ENCODE data around the gene WLS.

WLS gene

DNA sequence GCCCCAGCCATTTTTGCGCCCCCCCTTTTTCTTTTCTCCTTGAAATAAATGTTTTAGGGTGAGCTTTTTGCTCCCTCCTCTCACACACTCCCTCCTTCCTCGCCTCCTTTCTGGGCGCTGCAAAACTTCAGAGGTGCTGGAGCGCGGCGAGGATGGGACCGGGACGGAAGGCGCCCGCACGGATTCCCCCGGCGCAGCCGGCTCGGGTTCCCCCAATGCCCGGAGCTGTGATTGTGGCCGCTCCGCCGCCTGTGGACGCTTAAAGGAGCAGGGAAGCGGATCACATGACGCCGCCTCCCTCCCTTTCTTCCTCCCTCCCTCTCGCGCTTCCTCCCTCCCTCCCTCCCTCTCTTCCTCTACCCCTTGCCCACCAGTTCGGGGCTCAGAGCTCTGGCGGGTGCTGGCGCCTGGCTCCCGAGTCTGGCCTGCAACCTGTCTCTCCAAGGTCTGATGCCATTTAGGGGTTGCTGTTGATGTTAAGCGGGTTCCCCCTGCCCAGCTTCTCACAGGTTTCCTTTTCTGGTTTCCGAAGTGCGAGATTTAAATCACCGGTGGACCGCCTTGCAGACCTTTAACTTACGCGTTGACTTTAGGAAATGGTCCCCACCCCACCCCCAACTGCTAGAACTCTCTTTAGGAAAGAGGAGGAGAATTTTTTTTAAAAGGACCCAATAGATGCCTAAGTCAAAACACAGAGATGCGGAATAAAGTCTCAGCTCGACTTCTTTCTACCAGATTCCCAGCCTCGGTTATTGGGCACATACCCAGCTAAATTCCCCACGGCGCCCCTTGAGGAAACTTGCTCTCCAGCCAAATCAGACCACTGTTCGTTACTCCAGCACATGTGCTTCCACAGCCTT, at the start of gene WLS:
TSS of gene WLS (minus strand) at position 235 of the 860 bp plus-strand sequence. CDS start at position 11, 224 bp downstream.
- no peak for TF ChIP-seq CTCF (IDR thresholded peaks at IDR 0.05; ENCODE audit: control insufficient read depth, extremely low read depth, insufficient read depth)
- no peak for DNase-seq (ENCODE audit: low read depth)
- H3K4me3 ChIP-seq (ENCODE audit: low read depth, low read length), result peak within 1 kb of the TSS; percentile 59

GRCh38 chr1:68280286-68280685, 48.0 kb upstream of the WLS start:
- no peak for TF ChIP-seq CTCF (IDR thresholded peaks at IDR 0.05; ENCODE audit: control insufficient read depth, extremely low read depth, insufficient read depth)
- H3K4me3 ChIP-seq (ENCODE audit: low read depth, low read length), result no peak overlapping the region
- DNase-seq (ENCODE audit: low read depth), result no peak

GRCh38 chr1:68279846-68280245, 47.5 kb upstream of the WLS start:
- H3K4me3 ChIP-seq (ENCODE audit: low read depth, low read length), result no peak overlapping the region
- no peak for TF ChIP-seq CTCF (IDR thresholded peaks at IDR 0.05; ENCODE audit: control insufficient read depth, extremely low read depth, insufficient read depth)
- no peak for DNase-seq (ENCODE audit: low read depth)

DNA sequence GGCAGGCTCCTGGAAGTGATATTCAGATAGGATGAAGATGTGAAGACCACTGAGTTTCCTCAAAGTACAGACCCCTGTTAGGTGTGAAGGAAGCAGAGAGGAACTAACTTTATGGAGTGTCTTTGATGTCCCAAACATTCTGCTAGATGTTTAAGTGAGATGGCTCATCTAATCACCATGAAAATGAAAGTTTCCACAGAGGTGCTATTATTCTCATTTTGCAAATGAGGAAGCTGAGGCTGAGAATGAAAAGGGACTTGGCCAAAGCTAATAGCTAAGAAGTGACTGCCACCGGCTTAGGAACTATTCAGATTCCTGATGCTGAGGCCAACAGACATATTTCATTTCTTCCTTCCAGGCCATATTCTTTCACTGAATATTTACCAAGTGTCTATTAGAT, 45.9 kb upstream of the WLS start:
- no peak overlapping the region for H3K4me3 ChIP-seq (ENCODE audit: low read depth, low read length)
- TF ChIP-seq CTCF (IDR thresholded peaks at IDR 0.05; ENCODE audit: control insufficient read depth, extremely low read depth, insufficient read depth), result no peak
- no peak for DNase-seq (ENCODE audit: low read depth)

DNA sequence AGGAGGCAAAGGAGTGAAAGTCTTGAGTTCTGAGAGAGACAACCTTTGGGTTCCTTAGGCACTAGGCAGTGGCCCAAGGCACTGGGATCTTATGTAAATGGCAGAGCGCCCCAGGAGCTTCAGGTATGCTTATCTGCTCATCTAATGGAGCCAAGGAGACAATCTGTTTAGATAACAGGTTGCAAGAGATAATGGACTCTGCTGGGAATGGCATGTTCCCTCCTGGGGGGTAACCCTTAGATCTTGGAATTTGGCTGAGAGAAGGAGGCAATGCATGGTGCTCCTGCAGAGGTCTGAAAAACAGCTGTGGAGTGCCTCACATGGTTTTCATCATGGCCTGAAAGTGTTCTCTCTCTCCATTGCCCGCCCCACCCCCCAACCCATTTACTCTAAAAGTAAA, 44.1 kb upstream of the WLS start:
- DNase-seq (ENCODE audit: low read depth), result no peak
- no peak for TF ChIP-seq CTCF (IDR thresholded peaks at IDR 0.05; ENCODE audit: control insufficient read depth, extremely low read depth, insufficient read depth)
- H3K4me3 ChIP-seq (ENCODE audit: low read depth, low read length), result no peak overlapping the region

- DNase-seq (ENCODE audit: low read depth), result no peak
- no peak for TF ChIP-seq CTCF (IDR thresholded peaks at IDR 0.05; ENCODE audit: control insufficient read depth, extremely low read depth, insufficient read depth)
- H3K4me3 ChIP-seq (ENCODE audit: low read depth, low read length), result no peak overlapping the region
Measured at GRCh38 chr1:68273530-68273929, 41.2 kb upstream of the WLS start.

- DNase-seq (ENCODE audit: low read depth), result no peak
- no peak for TF ChIP-seq CTCF (IDR thresholded peaks at IDR 0.05; ENCODE audit: control insufficient read depth, extremely low read depth, insufficient read depth)
- H3K4me3 ChIP-seq (ENCODE audit: low read depth, low read length), result no peak overlapping the region
Measured at GRCh38 chr1:68271596-68271995, 39.3 kb upstream of the WLS start.
